Coronary artery (tissue), 2 donors: ENCODE results near the gene CERS6.

ENCODE experiments used
- DNase-seq: peaks from one replicate; pipeline ENCODE4 v3.0.0-alpha.2; 2017; ENCODE audit warnings: low spot score
- H3K27ac ChIP-seq, 2 donors: fragments of 200-600 bp; sonication (generic); one replicate each; pipeline ENCODE4 v1.5.1; 2016 to 2019
- H3K4me3 ChIP-seq: fragments of 200-600 bp; sonication (generic); 2 replicates; pipeline ENCODE4 v1.5.1; 2016; ENCODE audit warnings: mild to moderate bottlenecking, moderate library complexity
- TF ChIP-seq, protein P1 (sequence below): fragments of 200-600 bp; sonication (generic); IDR thresholded peaks from one replicate; pipeline ENCODE4 v1.5.1; 2019; ENCODE audit warnings: antibody characterized with exemption

The CERS6 gene

GRCh38 chr2:168589236-168590211 is 133.5 kb downstream of the CERS6 start:
- no peak overlapping the region for H3K4me3 ChIP-seq
- TF ChIP-seq, protein P1, sequence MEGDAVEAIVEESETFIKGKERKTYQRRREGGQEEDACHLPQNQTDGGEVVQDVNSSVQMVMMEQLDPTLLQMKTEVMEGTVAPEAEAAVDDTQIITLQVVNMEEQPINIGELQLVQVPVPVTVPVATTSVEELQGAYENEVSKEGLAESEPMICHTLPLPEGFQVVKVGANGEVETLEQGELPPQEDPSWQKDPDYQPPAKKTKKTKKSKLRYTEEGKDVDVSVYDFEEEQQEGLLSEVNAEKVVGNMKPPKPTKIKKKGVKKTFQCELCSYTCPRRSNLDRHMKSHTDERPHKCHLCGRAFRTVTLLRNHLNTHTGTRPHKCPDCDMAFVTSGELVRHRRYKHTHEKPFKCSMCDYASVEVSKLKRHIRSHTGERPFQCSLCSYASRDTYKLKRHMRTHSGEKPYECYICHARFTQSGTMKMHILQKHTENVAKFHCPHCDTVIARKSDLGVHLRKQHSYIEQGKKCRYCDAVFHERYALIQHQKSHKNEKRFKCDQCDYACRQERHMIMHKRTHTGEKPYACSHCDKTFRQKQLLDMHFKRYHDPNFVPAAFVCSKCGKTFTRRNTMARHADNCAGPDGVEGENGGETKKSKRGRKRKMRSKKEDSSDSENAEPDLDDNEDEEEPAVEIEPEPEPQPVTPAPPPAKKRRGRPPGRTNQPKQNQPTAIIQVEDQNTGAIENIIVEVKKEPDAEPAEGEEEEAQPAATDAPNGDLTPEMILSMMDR: no peak
- H3K27ac ChIP-seq: no peak overlapping the region
- no peak for DNase-seq

- no peak for DNase-seq
- H3K27ac ChIP-seq: no peak overlapping the region
- TF ChIP-seq, protein P1: no peak
- no peak overlapping the region for H3K4me3 ChIP-seq
These were observed 136.2 kb downstream of the CERS6 start for GRCh38 chr2:168592181-168592831.

DNA sequence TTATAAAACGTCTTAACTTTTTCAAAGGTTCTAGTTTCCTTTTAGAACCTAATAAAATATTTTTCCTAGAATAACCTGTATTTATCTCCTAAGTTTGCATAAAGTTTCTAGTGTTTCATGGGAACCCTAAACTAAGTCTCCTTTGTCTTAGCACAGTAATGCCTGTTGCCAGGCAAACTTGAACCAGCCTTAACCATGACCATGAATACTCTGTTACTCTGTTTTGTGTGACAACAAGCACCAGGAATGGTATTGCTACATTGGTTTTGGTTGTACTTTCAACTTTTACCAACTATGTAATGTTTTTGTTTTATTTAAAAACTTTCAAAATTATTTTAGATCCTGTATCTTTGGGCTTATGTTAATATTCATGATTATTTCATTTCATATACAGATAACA is 137.6 kb downstream of the CERS6 start:
- TF ChIP-seq, protein P1: no peak
- no peak overlapping the region for H3K4me3 ChIP-seq
- H3K27ac ChIP-seq: no peak overlapping the region
- no peak for DNase-seq

DNA sequence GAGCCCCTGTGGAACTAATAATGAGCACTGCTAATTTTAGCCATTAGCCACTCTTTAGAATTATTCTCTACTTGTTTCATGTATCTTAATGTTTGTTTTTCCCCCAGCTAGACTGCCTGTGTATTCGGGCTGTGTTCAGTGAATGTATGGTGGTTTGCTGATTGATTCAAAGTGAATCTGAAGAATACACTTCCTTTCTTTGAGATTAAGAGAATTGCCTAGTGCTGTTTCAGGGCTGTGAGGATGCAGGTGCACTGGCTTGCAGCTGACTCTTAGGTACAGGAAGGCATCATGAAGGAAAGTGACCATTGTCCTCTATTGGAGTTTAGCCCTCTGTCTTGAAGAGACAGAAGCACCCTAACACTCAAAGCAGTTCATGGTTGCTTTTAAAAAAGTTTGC is 138.7 kb downstream of the CERS6 start:
- DNase-seq: no peak
- TF ChIP-seq, protein P1: no peak

DNA sequence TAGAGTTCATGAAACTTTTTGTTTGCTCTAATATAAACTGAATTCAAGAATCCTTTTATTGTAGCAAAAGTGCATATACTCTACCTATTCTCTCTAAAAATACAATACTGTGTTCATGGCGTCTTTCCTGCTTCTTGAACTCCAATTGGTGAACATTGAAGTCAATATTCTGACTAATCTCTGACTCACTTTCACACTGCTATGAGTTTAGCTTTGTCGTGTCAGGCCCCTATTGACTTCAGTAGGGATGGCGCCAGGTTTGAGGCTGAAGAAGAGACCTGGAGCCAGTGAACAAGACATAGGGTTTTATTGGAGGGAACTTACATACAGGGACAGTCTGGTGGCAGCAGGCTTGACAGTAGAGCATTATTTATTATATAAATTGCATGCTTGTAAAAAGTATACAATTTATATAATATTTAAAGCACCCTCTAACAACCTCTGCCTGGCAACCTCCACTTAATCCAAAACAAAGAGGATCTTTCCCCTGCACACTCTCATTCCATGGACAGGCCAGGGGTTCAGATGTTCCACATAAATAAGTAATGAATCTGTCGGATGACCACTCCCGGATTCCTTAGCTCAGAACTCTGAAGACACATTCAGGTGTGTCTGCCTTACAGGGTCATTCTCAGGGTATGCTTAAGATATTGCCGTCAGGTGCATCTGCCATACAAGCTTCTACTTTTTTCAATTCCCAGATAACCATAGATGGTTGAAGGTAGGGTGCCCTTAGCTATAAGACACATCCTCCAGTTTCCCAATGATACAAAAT is 141.0 kb downstream of the CERS6 start:
- TF ChIP-seq, protein P1: no peak
- H3K27ac ChIP-seq: no peak overlapping the region
- no peak overlapping the region for H3K4me3 ChIP-seq
- no peak for DNase-seq

More for the DNA sequence above, 138.7 kb downstream of the CERS6 start:
- Histone ChIP-seq H3K27ac (no peak overlapping the region), H3K4me3 (no peak overlapping the region)

DNA sequence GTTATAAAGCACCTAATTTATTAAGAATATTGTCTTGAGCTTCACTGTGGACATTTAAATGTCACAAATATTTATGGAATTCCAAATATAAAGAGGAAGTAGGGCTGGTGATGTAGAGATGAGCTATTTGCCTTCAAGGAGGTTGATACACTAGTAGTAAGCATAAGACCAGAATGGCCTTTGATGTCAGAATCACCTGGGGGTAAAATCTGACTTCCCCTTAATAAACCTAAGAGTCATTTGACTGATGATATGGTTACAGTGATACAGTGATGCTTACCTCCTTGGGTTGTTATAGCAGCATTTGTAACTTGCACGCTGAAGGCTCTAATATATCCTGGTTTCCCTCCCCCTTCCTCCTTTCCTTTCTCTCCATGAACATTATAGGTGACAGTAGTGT is 143.7 kb downstream of the CERS6 start:
- TF ChIP-seq, protein P1: no peak
- Histone ChIP-seq H3K4me3 (no peak overlapping the region), H3K27ac (no peak overlapping the region)
- no peak for DNase-seq
